Spleen (tissue), 7 donors: ENCODE data around the gene ACSF3.

ENCODE experiments used
- POLR2A ChIP-seq, 3 donors: fragments of 450-650 bp; IDR thresholded peaks; one replicate each; pipeline ENCODE4 v1.5.1; 2017; ENCODE audit warnings: antibody characterized with exemption in 3 of 3, mild to moderate bottlenecking in 1 of 3
- TF ChIP-seq, protein P1 (sequence below), 11 experiments: fragments of 200-600 bp in 7 of 11; fragments of 450-650 bp in 4 of 11; sonication (generic) in 4 of 11; IDR thresholded peaks in 8 of 11; conservative IDR thresholded peaks in 3 of 11; 1 replicate in 7 of 11; 2 replicates in 4 of 11; pipeline versions ENCODE4 v1.4.0 to v1.8.0; 2016 to 2021; ENCODE audit warnings: antibody characterized with exemption in 11 of 11, inconsistent platforms in 4 of 11, mild to moderate bottlenecking in 1 of 11
- donor health status: DM: no; HTN: no; CAD: no; lungs with moderate emphysema.
- donor health status: DM: no; HTN: no; CAD: no.
- donor health status: DM: no; HTN: no; CAD: no.

- no peak for TF ChIP-seq POLR2A (IDR thresholded peaks at IDR 0.05)
- TF ChIP-seq, protein P1, sequence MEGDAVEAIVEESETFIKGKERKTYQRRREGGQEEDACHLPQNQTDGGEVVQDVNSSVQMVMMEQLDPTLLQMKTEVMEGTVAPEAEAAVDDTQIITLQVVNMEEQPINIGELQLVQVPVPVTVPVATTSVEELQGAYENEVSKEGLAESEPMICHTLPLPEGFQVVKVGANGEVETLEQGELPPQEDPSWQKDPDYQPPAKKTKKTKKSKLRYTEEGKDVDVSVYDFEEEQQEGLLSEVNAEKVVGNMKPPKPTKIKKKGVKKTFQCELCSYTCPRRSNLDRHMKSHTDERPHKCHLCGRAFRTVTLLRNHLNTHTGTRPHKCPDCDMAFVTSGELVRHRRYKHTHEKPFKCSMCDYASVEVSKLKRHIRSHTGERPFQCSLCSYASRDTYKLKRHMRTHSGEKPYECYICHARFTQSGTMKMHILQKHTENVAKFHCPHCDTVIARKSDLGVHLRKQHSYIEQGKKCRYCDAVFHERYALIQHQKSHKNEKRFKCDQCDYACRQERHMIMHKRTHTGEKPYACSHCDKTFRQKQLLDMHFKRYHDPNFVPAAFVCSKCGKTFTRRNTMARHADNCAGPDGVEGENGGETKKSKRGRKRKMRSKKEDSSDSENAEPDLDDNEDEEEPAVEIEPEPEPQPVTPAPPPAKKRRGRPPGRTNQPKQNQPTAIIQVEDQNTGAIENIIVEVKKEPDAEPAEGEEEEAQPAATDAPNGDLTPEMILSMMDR (IDR thresholded peaks at IDR 0.05 in 8 of 11, conservative IDR thresholded peaks at IDR 0.05 in 3 of 11), result no peak
These were observed 40.5 kb upstream of the ACSF3 start for GRCh38 chr16:89052890-89053724.
